Neural crest cell (in vitro differentiated cells): Measurements from ENCODE around the gene HEATR1. TPM values are rescaled to one million over a fixed set of nuclear protein-coding genes. Genes with fewer than 3 reads are reported as not detected.
"Not testable (repeated sequence)": the region's sequence is repeated elsewhere in the genome, so short reads cannot be mapped to it uniquely, and the experiment has no call there.

Source experiments
- DNase-seq: peaks from one replicate; pipeline ENCODE4 v3.0.0; 2021; ENCODE audit warnings: low read depth, mixed read lengths, low spot score
- H3K27ac Mint-ChIP-seq: one replicate; pipeline ENCODE4 v1.8.0; 2021; ENCODE audit warnings: mild to moderate bottlenecking, mixed read lengths; ENCODE audit not compliant: unreplicated experiment
- H3K27me3 Mint-ChIP-seq: 2 replicates; pipeline ENCODE4 v1.8.0; 2021; ENCODE audit warnings: low read depth, mild to moderate bottlenecking, mixed read lengths
- H3K36me3 Mint-ChIP-seq: 2 replicates; pipeline ENCODE4 v1.8.0; 2021; ENCODE audit warnings: low read depth, mild to moderate bottlenecking, mixed read lengths
- H3K4me1 Mint-ChIP-seq: 2 replicates; pipeline ENCODE4 v1.8.0; 2021; ENCODE audit warnings: mixed read lengths
- H3K4me3 Mint-ChIP-seq: one replicate; pipeline ENCODE4 v1.8.0; 2021; ENCODE audit warnings: mild to moderate bottlenecking, mixed read lengths
- H3K9me3 Mint-ChIP-seq: 2 replicates; pipeline ENCODE4 v1.8.0; 2021; ENCODE audit warnings: mixed read lengths
- total RNA-seq: library from RNA; stranded (reverse); gene quantifications from 2 replicates; pipeline ENCODE4 v1.2.1, GENCODE V29; 2021
- TF ChIP-seq, protein P1 (sequence below): fragments of 200-600 bp; sonication (generic); conservative IDR thresholded peaks from 2 replicates; pipeline ENCODE4 v1.5.0; 2021; ENCODE audit warnings: antibody characterized with exemption, mild to moderate bottlenecking

The HEATR1 gene
- total RNA-seq, 1 donor from 2014 or later = 59.8 TPM

DNA sequence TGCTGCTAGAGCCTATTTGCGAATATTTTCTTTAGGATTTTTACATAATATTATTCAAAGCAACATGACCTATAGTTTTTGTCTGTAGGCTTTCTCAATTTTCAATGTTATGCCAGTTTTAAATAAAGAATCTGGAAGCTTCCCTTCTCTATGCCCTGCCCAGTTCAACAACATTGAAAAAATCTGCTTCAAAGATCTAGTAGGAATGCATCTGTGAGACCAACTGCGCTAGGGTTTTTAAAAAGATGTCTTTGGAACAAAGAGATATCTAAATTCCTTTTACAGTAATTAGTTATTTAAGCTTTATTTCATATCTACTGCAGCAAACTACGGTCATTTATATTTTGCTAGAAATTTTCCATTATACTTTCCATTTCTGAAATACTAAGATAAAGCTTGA is 25.7 kb downstream of the HEATR1 start:
- H3K4me1 Mint-ChIP-seq = no peaks in the 10 kb centered on the region
- H3K27me3 Mint-ChIP-seq = no peaks in the 10 kb centered on the region
- peaks cover 11% of the 10 kb centered on the region for H3K36me3 Mint-ChIP-seq
- DNase-seq = no peak
- H3K4me3 Mint-ChIP-seq = no peak overlapping the region
- no peaks in the 10 kb centered on the region for H3K9me3 Mint-ChIP-seq
- TF ChIP-seq, protein P1, sequence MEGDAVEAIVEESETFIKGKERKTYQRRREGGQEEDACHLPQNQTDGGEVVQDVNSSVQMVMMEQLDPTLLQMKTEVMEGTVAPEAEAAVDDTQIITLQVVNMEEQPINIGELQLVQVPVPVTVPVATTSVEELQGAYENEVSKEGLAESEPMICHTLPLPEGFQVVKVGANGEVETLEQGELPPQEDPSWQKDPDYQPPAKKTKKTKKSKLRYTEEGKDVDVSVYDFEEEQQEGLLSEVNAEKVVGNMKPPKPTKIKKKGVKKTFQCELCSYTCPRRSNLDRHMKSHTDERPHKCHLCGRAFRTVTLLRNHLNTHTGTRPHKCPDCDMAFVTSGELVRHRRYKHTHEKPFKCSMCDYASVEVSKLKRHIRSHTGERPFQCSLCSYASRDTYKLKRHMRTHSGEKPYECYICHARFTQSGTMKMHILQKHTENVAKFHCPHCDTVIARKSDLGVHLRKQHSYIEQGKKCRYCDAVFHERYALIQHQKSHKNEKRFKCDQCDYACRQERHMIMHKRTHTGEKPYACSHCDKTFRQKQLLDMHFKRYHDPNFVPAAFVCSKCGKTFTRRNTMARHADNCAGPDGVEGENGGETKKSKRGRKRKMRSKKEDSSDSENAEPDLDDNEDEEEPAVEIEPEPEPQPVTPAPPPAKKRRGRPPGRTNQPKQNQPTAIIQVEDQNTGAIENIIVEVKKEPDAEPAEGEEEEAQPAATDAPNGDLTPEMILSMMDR = no peak
- H3K27ac Mint-ChIP-seq = no peak overlapping the region

DNA sequence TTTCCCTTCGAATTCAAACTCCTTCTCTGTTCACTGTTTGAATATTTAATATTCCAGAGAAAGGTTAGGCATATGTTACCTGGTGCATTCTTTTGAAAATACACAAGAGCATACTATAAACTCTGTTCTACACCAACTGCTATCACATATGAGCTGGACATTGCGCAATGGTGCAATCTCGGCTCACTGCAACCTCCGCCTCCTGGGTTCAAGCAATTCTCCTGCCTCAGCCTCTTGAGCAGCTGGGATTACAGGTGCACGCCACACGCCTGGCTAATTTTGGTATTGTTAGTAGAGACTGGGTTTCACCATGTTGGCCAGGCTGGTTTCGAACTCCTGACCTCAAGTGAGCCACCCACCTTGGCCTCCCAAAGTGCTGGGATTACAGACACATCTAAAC is 27.3 kb downstream of the HEATR1 start:
- DNase-seq, H3K9me3 Mint-ChIP-seq, H3K4me3 Mint-ChIP-seq, H3K27ac Mint-ChIP-seq, H3K4me1 Mint-ChIP-seq, H3K27me3 Mint-ChIP-seq: not testable (repeated sequence)
- H3K36me3 Mint-ChIP-seq = peaks cover 11% of the 10 kb centered on the region

DNA sequence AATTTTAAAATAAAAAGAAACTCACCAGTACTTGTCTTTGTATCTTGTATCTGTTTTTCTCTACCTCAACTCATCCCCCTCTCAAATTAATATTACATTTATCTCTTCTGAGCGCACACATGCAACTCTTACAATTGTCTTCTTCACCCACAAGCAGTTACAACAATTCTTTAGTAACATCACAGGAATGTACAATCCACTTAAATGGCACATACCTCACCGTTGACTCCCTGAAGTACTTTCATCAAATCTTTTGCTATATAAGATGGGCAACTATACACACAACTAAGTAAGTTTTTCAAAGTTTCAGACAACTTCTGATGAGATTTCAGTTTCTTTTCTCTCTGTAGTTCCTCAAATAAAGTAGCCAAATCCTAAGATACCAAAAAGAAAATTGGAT is 28.3 kb downstream of the HEATR1 start:
- no peak for DNase-seq
- H3K27me3 Mint-ChIP-seq = no peaks in the 10 kb centered on the region
- H3K4me1 Mint-ChIP-seq = no peaks in the 10 kb centered on the region
- no peaks in the 10 kb centered on the region for H3K9me3 Mint-ChIP-seq
- TF ChIP-seq, protein P1 = no peak
- peaks cover 6% of the 10 kb centered on the region for H3K36me3 Mint-ChIP-seq
- H3K4me3 Mint-ChIP-seq = no peak overlapping the region
- no peak overlapping the region for H3K27ac Mint-ChIP-seq

DNA sequence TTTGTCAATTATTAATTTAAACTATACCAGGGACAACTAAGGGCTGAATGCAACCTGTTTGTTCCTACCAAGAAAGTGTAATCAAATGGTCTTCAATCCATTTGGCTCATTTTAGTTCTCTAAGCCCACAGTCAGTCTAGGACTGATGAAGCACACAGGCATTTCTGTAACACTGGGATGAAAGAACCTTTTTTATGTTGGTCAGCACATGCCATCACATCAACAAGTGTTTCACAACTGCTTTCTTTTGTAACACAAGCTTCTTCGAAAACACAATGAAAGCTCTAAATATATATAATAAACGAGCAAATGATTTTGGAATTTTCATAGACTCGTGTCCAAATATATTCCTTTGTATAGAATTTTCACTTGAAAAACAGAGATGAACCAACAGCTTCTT is 28.8 kb downstream of the HEATR1 start:
- no peak overlapping the region for H3K27ac Mint-ChIP-seq
- no peaks in the 10 kb centered on the region for H3K4me1 Mint-ChIP-seq
- H3K27me3 Mint-ChIP-seq = no peaks in the 10 kb centered on the region
- H3K36me3 Mint-ChIP-seq = peaks cover 6% of the 10 kb centered on the region
- no peak for DNase-seq
- H3K4me3 Mint-ChIP-seq = no peak overlapping the region
- H3K9me3 Mint-ChIP-seq = no peaks in the 10 kb centered on the region
- TF ChIP-seq, protein P1 = no peak

DNA sequence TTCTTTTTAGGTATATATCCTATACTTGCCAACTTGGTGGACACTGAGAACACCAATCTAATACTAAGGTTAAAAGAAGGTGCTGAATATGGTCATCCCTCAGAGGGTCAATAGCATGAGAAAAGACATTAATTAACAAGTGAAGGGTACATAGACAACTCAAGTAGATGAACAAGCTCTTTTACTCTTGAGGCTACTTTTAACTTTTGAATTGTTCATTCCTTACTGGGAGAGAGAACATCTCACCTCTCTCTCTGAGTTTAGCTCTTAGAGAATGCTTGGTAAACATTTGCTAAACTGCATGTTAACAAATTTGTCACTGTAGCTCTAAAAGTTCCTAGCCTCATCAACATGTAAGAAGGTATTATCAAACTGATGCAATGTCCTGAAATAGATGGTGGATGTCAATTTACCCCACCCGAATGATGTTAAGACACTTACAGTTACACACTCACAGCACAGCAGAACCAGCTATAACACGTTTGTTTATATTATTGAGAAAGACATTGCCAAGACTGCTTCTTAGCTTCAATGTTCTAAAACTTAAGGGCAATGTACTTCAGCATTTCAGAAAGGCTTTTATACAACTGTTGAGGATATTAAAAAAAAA is 35.9 kb downstream of the HEATR1 start:
- TF ChIP-seq, protein P1 = no peak
- peaks cover 9% of the 10 kb centered on the region for H3K36me3 Mint-ChIP-seq
- H3K27me3 Mint-ChIP-seq = no peaks in the 10 kb centered on the region
- no peak overlapping the region for H3K27ac Mint-ChIP-seq
- H3K9me3 Mint-ChIP-seq = no peaks in the 10 kb centered on the region
- H3K4me3 Mint-ChIP-seq = no peak overlapping the region
- DNase-seq = no peak
- H3K4me1 Mint-ChIP-seq = no peaks in the 10 kb centered on the region

DNA sequence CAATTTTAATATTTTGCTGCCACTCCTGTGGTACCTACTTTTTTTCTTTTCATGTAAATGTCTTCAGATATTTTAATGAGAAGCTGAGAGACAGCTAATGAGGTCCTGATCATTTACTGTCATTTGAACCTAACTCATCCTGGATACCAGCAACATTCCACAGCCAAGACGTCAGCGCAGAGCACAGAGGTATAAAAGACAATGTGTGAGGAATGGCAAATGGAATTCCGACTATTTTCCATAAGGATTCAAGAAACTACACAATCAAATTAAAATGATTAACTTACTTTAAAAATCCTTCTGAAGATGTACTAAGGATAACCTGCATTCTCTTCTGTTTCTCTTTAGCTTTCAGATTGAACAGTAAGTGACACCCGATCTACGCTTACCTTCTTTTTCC is 38.8 kb downstream of the HEATR1 start:
- no peak for DNase-seq
- H3K36me3 Mint-ChIP-seq = peaks cover 9% of the 10 kb centered on the region
- no peak overlapping the region for H3K27ac Mint-ChIP-seq
- TF ChIP-seq, protein P1 = no peak
- H3K9me3 Mint-ChIP-seq = no peaks in the 10 kb centered on the region
- no peak overlapping the region for H3K4me3 Mint-ChIP-seq
- no peaks in the 10 kb centered on the region for H3K27me3 Mint-ChIP-seq
- no peaks in the 10 kb centered on the region for H3K4me1 Mint-ChIP-seq
